Thyroid gland (tissue), 4 donors: Measurements from ENCODE around the gene ILDR2.

Source experiments
- POLR2A ChIP-seq, 2 donors: fragments of 450-650 bp; IDR thresholded peaks; one replicate each; pipeline ENCODE4 v1.6.1; 2017; ENCODE audit warnings: antibody characterized with exemption in 2 of 2, mild to moderate bottlenecking in 2 of 2, moderate library complexity in 1 of 2
- TF ChIP-seq, protein P1 (sequence below), 6 experiments: fragments of 200-600 bp in 3 of 6; fragments of 450-650 bp in 3 of 6; sonication (generic) in 3 of 6; IDR thresholded peaks; one replicate each; pipeline ENCODE4 v1.5.1; 2016 to 2019; ENCODE audit warnings: antibody characterized with exemption in 6 of 6, mild to moderate bottlenecking in 2 of 6, inconsistent platforms in 1 of 6, moderate library complexity in 1 of 6

DNA sequence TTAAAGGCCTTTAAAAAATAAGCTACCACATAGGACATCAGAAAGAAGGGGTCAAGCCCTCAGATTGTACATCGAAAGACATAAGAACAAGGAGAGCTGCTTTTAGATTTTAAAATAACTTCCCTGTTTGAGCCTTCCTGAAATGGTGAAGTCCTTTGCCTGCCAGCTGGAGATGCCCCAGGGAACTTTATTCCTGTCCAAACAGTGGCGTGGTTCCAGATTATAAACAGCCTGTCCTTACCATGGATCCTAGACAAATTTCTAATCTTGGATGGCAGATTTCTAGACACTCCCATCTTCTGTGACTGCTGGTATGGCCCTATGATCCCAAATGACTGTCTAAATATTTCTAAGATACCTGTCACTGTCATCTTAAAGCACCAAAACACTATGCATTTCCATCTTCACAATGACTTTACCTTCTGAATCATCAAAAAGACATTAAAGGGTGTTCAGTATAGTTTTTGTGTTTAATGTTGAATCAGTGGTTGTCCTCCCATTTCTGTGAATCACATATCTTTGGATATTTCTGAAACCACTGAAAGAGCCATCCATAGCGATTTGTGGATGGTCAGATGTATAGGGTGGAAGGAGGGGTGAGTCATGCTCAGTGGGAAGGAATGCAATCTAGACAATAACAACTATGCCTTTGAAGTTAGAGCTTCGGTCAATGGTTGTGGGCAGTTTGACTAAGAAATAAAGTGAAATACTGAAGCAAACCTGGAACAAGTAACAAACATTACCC, 23.2 kb downstream of the ILDR2 start:
- TF ChIP-seq, protein P1, sequence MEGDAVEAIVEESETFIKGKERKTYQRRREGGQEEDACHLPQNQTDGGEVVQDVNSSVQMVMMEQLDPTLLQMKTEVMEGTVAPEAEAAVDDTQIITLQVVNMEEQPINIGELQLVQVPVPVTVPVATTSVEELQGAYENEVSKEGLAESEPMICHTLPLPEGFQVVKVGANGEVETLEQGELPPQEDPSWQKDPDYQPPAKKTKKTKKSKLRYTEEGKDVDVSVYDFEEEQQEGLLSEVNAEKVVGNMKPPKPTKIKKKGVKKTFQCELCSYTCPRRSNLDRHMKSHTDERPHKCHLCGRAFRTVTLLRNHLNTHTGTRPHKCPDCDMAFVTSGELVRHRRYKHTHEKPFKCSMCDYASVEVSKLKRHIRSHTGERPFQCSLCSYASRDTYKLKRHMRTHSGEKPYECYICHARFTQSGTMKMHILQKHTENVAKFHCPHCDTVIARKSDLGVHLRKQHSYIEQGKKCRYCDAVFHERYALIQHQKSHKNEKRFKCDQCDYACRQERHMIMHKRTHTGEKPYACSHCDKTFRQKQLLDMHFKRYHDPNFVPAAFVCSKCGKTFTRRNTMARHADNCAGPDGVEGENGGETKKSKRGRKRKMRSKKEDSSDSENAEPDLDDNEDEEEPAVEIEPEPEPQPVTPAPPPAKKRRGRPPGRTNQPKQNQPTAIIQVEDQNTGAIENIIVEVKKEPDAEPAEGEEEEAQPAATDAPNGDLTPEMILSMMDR (IDR thresholded peaks at IDR 0.05) = no peak
- no peak for TF ChIP-seq POLR2A (IDR thresholded peaks at IDR 0.05)
